Activated T-helper 1 cell treated with anti-CD3 and anti-CD28 coated beads, Interleukin-12 subunit alpha, Interleukin-12 subunit beta, Interleukin-2, Interleukin-4 antibody, amounts not matched to agents 30 ng/mL and 10 ng/mL and 1 ng/mL, durations not matched to agents 14 hours and 24 hours and 36 hours (primary cell): Measurements from ENCODE around the gene AKT3. TPM values are rescaled to one million over a fixed set of nuclear protein-coding genes. Genes with fewer than 3 reads are reported as not detected.

Source experiments
- DNase-seq: peaks from one replicate; pipeline ENCODE4 v3.0.0; 2021; ENCODE audit warnings: low spot score
- H3K27ac Mint-ChIP-seq: one replicate; pipeline ENCODE4 v1.8.0; 2021; ENCODE audit warnings: mild to moderate bottlenecking, mixed read lengths
- H3K27me3 Mint-ChIP-seq: one replicate; pipeline ENCODE4 v1.8.0; 2022; ENCODE audit warnings: mild to moderate bottlenecking, moderate library complexity, mixed read lengths; ENCODE audit not compliant: insufficient read depth
- H3K36me3 Mint-ChIP-seq: one replicate; pipeline ENCODE4 v1.8.0; 2021; ENCODE audit warnings: low read depth, mixed read lengths
- H3K4me1 Mint-ChIP-seq: one replicate; pipeline ENCODE4 v1.8.0; 2021; ENCODE audit warnings: low read depth, mixed read lengths
- H3K4me3 Mint-ChIP-seq: one replicate; pipeline ENCODE4 v1.8.0; 2021; ENCODE audit warnings: mild to moderate bottlenecking, moderate library complexity, mixed read lengths
- H3K9me3 Mint-ChIP-seq: one replicate; pipeline ENCODE4 v1.8.0; 2021; ENCODE audit warnings: mixed read lengths
- intact Hi-C: fragments of 100-400 bp; cut with micrococcal nuclease; formaldehyde crosslinking; loops from one replicate; pipeline ENCODE4 v1.15.1; 2024
- total RNA-seq: library from RNA; stranded (reverse); gene quantifications from 2 replicates; pipeline ENCODE4 v1.2.3, GENCODE V29; 2022

The AKT3 gene
- total RNA-seq, 1 donor from 2014 or later: 40.1 TPM

- peaks cover 10% of the 10 kb centered on the region for H3K4me1 Mint-ChIP-seq
- DNase-seq: no peak
- no peaks in the 10 kb centered on the region for H3K36me3 Mint-ChIP-seq
- intact Hi-C loops: no loop called here
- H3K9me3 Mint-ChIP-seq: no peaks in the 10 kb centered on the region
- no peak overlapping the region for H3K4me3 Mint-ChIP-seq
- no peaks in the 10 kb centered on the region for H3K27me3 Mint-ChIP-seq
- H3K27ac Mint-ChIP-seq: no peak overlapping the region
Observed at GRCh38 chr1:243470502-243470901, 379.5 kb downstream of the AKT3 start.

GRCh38 chr1:243469497-243469896 is 380.5 kb downstream of the AKT3 start:
- Mint-ChIP-seq H3K4me1 (peaks cover 10% of the 10 kb centered on the region), H3K4me3 (no peak overlapping the region), H3K27ac (no peak overlapping the region), H3K36me3 (no peaks in the 10 kb centered on the region), H3K27me3 (no peaks in the 10 kb centered on the region), H3K9me3 (no peaks in the 10 kb centered on the region)
- intact Hi-C loops: no loop called here
- DNase-seq: no peak

- no peak for DNase-seq
- H3K9me3 Mint-ChIP-seq: no peaks in the 10 kb centered on the region
- no peaks in the 10 kb centered on the region for H3K4me1 Mint-ChIP-seq
- H3K27me3 Mint-ChIP-seq: no peaks in the 10 kb centered on the region
- intact Hi-C loops: no loop called here
- peaks cover 2% of the 10 kb centered on the region for H3K36me3 Mint-ChIP-seq
- no peak overlapping the region for H3K27ac Mint-ChIP-seq
- no peak overlapping the region for H3K4me3 Mint-ChIP-seq
Observed at GRCh38 chr1:243465738-243466137, 384.3 kb downstream of the AKT3 start.

GRCh38 chr1:243465081-243465480 is 385.0 kb downstream of the AKT3 start:
- Mint-ChIP-seq H3K9me3 (no peaks in the 10 kb centered on the region), H3K4me1 (no peaks in the 10 kb centered on the region), H3K4me3 (no peak overlapping the region), H3K36me3 (peaks cover 2% of the 10 kb centered on the region), H3K27me3 (no peaks in the 10 kb centered on the region), H3K27ac (no peak overlapping the region)
- no peak for DNase-seq
- intact Hi-C loops: no loop called here

GRCh38 chr1:243462929-243463697 is 386.9 kb downstream of the AKT3 start:
- Mint-ChIP-seq H3K36me3 (peaks cover 2% of the 10 kb centered on the region), H3K27ac (no peak overlapping the region), H3K4me3 (no peak overlapping the region), H3K27me3 (no peaks in the 10 kb centered on the region), H3K4me1 (peaks cover 5% of the 10 kb centered on the region), H3K9me3 (no peaks in the 10 kb centered on the region)
- intact Hi-C loops: no loop called here
- no peak for DNase-seq

- intact Hi-C loops: no loop called here
- Mint-ChIP-seq H3K36me3 (peaks cover 2% of the 10 kb centered on the region), H3K27me3 (no peaks in the 10 kb centered on the region), H3K9me3 (no peaks in the 10 kb centered on the region), H3K4me3 (no peak overlapping the region), H3K4me1 (peaks cover 5% of the 10 kb centered on the region), H3K27ac (no peak overlapping the region)
- DNase-seq: no peak
Observed at GRCh38 chr1:243461700-243462099, 388.3 kb downstream of the AKT3 start.

- Mint-ChIP-seq H3K27me3 (no peaks in the 10 kb centered on the region), H3K4me3 (no peak overlapping the region)
Observed at GRCh38 chr1:243459059-243459458, 391.0 kb downstream of the AKT3 start.

GRCh38 chr1:243457363-243457982 is 392.6 kb downstream of the AKT3 start:
- Mint-ChIP-seq H3K27me3 (no peaks in the 10 kb centered on the region), H3K9me3 (no peaks in the 10 kb centered on the region), H3K27ac (no peak overlapping the region), H3K4me1 (peaks cover 5% of the 10 kb centered on the region), H3K4me3 (no peak overlapping the region), H3K36me3 (no peaks in the 10 kb centered on the region)
- DNase-seq: no peak
- intact Hi-C loops: no loop called here

More at GRCh38 chr1:243459059-243459458, 391.0 kb downstream of the AKT3 start:
- no peak overlapping the region for H3K27ac Mint-ChIP-seq
- H3K4me1 Mint-ChIP-seq: peaks cover 5% of the 10 kb centered on the region
- no peaks in the 10 kb centered on the region for H3K9me3 Mint-ChIP-seq
- intact Hi-C loops: no loop called here
- DNase-seq: no peak
- peaks cover 2% of the 10 kb centered on the region for H3K36me3 Mint-ChIP-seq

- Mint-ChIP-seq H3K9me3 (no peaks in the 10 kb centered on the region), H3K4me1 (peaks cover 5% of the 10 kb centered on the region), H3K36me3 (no peaks in the 10 kb centered on the region), H3K4me3 (no peak overlapping the region), H3K27me3 (no peaks in the 10 kb centered on the region), H3K27ac (no peak overlapping the region)
- no peak for DNase-seq
- intact Hi-C loops: no loop called here
Observed at GRCh38 chr1:243455760-243456651, 394.0 kb downstream of the AKT3 start.

GRCh38 chr1:243454328-243454997 is 395.6 kb downstream of the AKT3 start:
- H3K4me3 Mint-ChIP-seq: no peak overlapping the region
- H3K4me1 Mint-ChIP-seq: peaks cover 5% of the 10 kb centered on the region
- no peaks in the 10 kb centered on the region for H3K36me3 Mint-ChIP-seq
- DNase-seq: no peak
- no peaks in the 10 kb centered on the region for H3K9me3 Mint-ChIP-seq
- H3K27me3 Mint-ChIP-seq: no peaks in the 10 kb centered on the region
- H3K27ac Mint-ChIP-seq: no peak overlapping the region
- intact Hi-C loops: no loop called here

- no peak overlapping the region for H3K4me3 Mint-ChIP-seq
- no peaks in the 10 kb centered on the region for H3K36me3 Mint-ChIP-seq
- H3K9me3 Mint-ChIP-seq: no peaks in the 10 kb centered on the region
- intact Hi-C loops: no loop called here
- DNase-seq: no peak
- peaks cover 13% of the 10 kb centered on the region for H3K4me1 Mint-ChIP-seq
- no peaks in the 10 kb centered on the region for H3K27me3 Mint-ChIP-seq
- no peak overlapping the region for H3K27ac Mint-ChIP-seq
Observed at GRCh38 chr1:243452092-243452491, 398.0 kb downstream of the AKT3 start.

- no peak overlapping the region for H3K4me3 Mint-ChIP-seq
- no peak overlapping the region for H3K27ac Mint-ChIP-seq
- no peaks in the 10 kb centered on the region for H3K27me3 Mint-ChIP-seq
- H3K36me3 Mint-ChIP-seq: no peaks in the 10 kb centered on the region
- H3K4me1 Mint-ChIP-seq: peaks cover 13% of the 10 kb centered on the region
- no peak for DNase-seq
- intact Hi-C loops: no loop called here
- H3K9me3 Mint-ChIP-seq: no peaks in the 10 kb centered on the region
Observed at GRCh38 chr1:243449373-243449772, 400.7 kb downstream of the AKT3 start.
